Measurements from ENCODE around the gene MBP.

The MBP gene

GRCh38 chr18:76988031-76988826 lies 144.4 kb downstream of the MBP start:
- TF ChIP-seq POLR2A (IDR thresholded peaks at IDR 0.05; ENCODE audit: low read depth, low read length) (no peak), TAF1 (IDR thresholded peaks at IDR 0.05; ENCODE audit: borderline replicate concordance, low read depth, low read length) (no peak), POLR2AphosphoS5 (IDR thresholded peaks at IDR 0.05; ENCODE audit: low read depth, low read length) (no peak)

GRCh38 chr18:76986406-76986805 lies 146.2 kb downstream of the MBP start:
- no peak for DNase-seq (ENCODE audit: insufficient read length)
- no peak for TF ChIP-seq TAF1 (IDR thresholded peaks at IDR 0.05; ENCODE audit: borderline replicate concordance, low read depth, low read length)
- TF ChIP-seq POLR2AphosphoS5 (IDR thresholded peaks at IDR 0.05; ENCODE audit: low read depth, low read length), result no peak
- TF ChIP-seq POLR2A (IDR thresholded peaks at IDR 0.05; ENCODE audit: low read depth, low read length), result no peak
- FAIRE-seq, result no peak

More at GRCh38 chr18:76988031-76988826, 144.4 kb downstream of the MBP start:
- FAIRE-seq (no peak), DNase-seq (ENCODE audit: insufficient read length) (no peak)

GRCh38 chr18:76985951-76986236 lies 146.7 kb downstream of the MBP start:
- DNase-seq (ENCODE audit: insufficient read length), result no peak
- FAIRE-seq, result no peak
- TF ChIP-seq POLR2A (IDR thresholded peaks at IDR 0.05; ENCODE audit: low read depth, low read length), result no peak

- FAIRE-seq, result no peak
- TF ChIP-seq TAF1 (IDR thresholded peaks at IDR 0.05; ENCODE audit: borderline replicate concordance, low read depth, low read length) (no peak), POLR2A (IDR thresholded peaks at IDR 0.05; ENCODE audit: low read depth, low read length) (no peak), POLR2AphosphoS5 (IDR thresholded peaks at IDR 0.05; ENCODE audit: low read depth, low read length) (no peak)
- no peak for DNase-seq (ENCODE audit: insufficient read length)
Observed at GRCh38 chr18:76985156-76985950, 147.2 kb downstream of the MBP start.

- FAIRE-seq (no peak), DNase-seq (ENCODE audit: insufficient read length) (no peak)
- no peak for TF ChIP-seq TAF1 (IDR thresholded peaks at IDR 0.05; ENCODE audit: borderline replicate concordance, low read depth, low read length)
- TF ChIP-seq POLR2A (IDR thresholded peaks at IDR 0.05; ENCODE audit: low read depth, low read length), result no peak
- TF ChIP-seq POLR2AphosphoS5 (IDR thresholded peaks at IDR 0.05; ENCODE audit: low read depth, low read length), result no peak
Observed at GRCh38 chr18:76984193-76985155, 148.1 kb downstream of the MBP start.

- FAIRE-seq, result peak; percentile 9
- no peak for TF ChIP-seq TAF1 (IDR thresholded peaks at IDR 0.05; ENCODE audit: borderline replicate concordance, low read depth, low read length)
- no peak for TF ChIP-seq POLR2A (IDR thresholded peaks at IDR 0.05; ENCODE audit: low read depth, low read length)
- no peak for TF ChIP-seq POLR2AphosphoS5 (IDR thresholded peaks at IDR 0.05; ENCODE audit: low read depth, low read length)
- DNase-seq (ENCODE audit: insufficient read length), result no peak
Observed at GRCh38 chr18:76983613-76984051, 149.0 kb downstream of the MBP start.

- TF ChIP-seq POLR2AphosphoS5 (IDR thresholded peaks at IDR 0.05; ENCODE audit: low read depth, low read length), result no peak
- DNase-seq (ENCODE audit: insufficient read length) (peak; percentile 86), FAIRE-seq (peak; percentile 90)
Observed at GRCh38 chr18:76982841-76983583, 149.6 kb downstream of the MBP start.

GRCh38 chr18:76982038-76982437 lies 150.5 kb downstream of the MBP start:
- no peak for TF ChIP-seq POLR2AphosphoS5 (IDR thresholded peaks at IDR 0.05; ENCODE audit: low read depth, low read length)
- no peak for TF ChIP-seq TAF1 (IDR thresholded peaks at IDR 0.05; ENCODE audit: borderline replicate concordance, low read depth, low read length)
- TF ChIP-seq POLR2A (IDR thresholded peaks at IDR 0.05; ENCODE audit: low read depth, low read length), result no peak
- FAIRE-seq, result peak; percentile 83
- DNase-seq (ENCODE audit: insufficient read length), result no peak

- FAIRE-seq, result peak; percentile 87
- TF ChIP-seq POLR2AphosphoS5 (IDR thresholded peaks at IDR 0.05; ENCODE audit: low read depth, low read length) (no peak), POLR2A (IDR thresholded peaks at IDR 0.05; ENCODE audit: low read depth, low read length) (no peak), TAF1 (IDR thresholded peaks at IDR 0.05; ENCODE audit: borderline replicate concordance, low read depth, low read length) (no peak)
Observed at GRCh38 chr18:76981396-76981968, 151.1 kb downstream of the MBP start.

GRCh38 chr18:76980663-76981395 lies 151.8 kb downstream of the MBP start:
- TF ChIP-seq TAF1 (IDR thresholded peaks at IDR 0.05; ENCODE audit: borderline replicate concordance, low read depth, low read length), result no peak
- no peak for TF ChIP-seq POLR2A (IDR thresholded peaks at IDR 0.05; ENCODE audit: low read depth, low read length)
- TF ChIP-seq POLR2AphosphoS5 (IDR thresholded peaks at IDR 0.05; ENCODE audit: low read depth, low read length), result no peak
- DNase-seq (ENCODE audit: insufficient read length) (no peak), FAIRE-seq (peak; percentile 92)

More at GRCh38 chr18:76981396-76981968, 151.1 kb downstream of the MBP start:
- no peak for DNase-seq (ENCODE audit: insufficient read length)

Measured in GM12892 (cell line).